B cell (primary cell): Measurements from ENCODE around the gene CHST11. TPM values are rescaled to one million over a fixed set of nuclear protein-coding genes. Genes with fewer than 3 reads are reported as not detected.

Experiments
- ATAC-seq: fragments of 200-7000 bp; cut with Tn5 transposase; one replicate; pipeline ENCODE4 v1.10.0; 2021; ENCODE audit warnings: low read depth, mild to moderate bottlenecking, moderate number of reproducible peaks, moderate library complexity
- CTCF ChIA-PET: fragments of 350-600 bp; sonication (Branson Sonifier 250); formaldehyde crosslinking; loops from one replicate; lab custom pipeline; 2021; ENCODE audit warnings: antibody characterized with exemption, inconsistent platforms; lab: Charles Lee
- POLR2A ChIA-PET: fragments of 350-600 bp; sonication (Branson Sonifier 250); formaldehyde crosslinking; loops from one replicate; lab custom pipeline; 2021; ENCODE audit warnings: antibody characterized with exemption; lab: Charles Lee
- DNase-seq: peaks from one replicate; pipeline ENCODE4 v3.0.0; 2013
- H2AFZ ChIP-seq: 2 replicates; pipeline ENCODE4 v1.6.1; 2012; ENCODE audit warnings: mild to moderate bottlenecking, low read depth, low read length; ENCODE audit not compliant: insufficient read depth, poor library complexity, severe bottlenecking
- H3K27ac ChIP-seq, 2 donors: 1 replicate in 1 of 2; 2 replicates in 1 of 2; pipeline ENCODE4 v1.5.1; 2012 to 2013; ENCODE audit warnings: low read length in 2 of 2, mild to moderate bottlenecking in 2 of 2, moderate library complexity in 1 of 2
- H3K27me3 ChIP-seq, 4 experiments: fragments of 200-600 bp in 1 of 4; sonication (generic) in 1 of 4; replicated peaks in 1 of 4; 1 replicate in 2 of 4; 2 replicates in 2 of 4; pipeline versions ENCODE4 v1.6.1 to v1.7.0; 2013 to 2016; ENCODE audit warnings: low read length in 3 of 4, mild to moderate bottlenecking in 2 of 4, mixed read lengths in 1 of 4, moderate library complexity in 1 of 4; ENCODE audit not compliant: insufficient read depth in 4 of 4, control insufficient read depth in 3 of 4; ENCODE audit errors: control extremely low read depth in 1 of 4
- H3K36me3 ChIP-seq, 2 experiments: replicated peaks in 1 of 2; 1 replicate in 1 of 2; 2 replicates in 1 of 2; pipeline versions ENCODE4 v1.6.1 to v1.7.1; 2013; ENCODE audit warnings: low read length in 1 of 2; ENCODE audit not compliant: insufficient read depth in 2 of 2, control insufficient read depth in 1 of 2; ENCODE audit errors: control extremely low read depth in 1 of 2, extremely low read depth in 1 of 2
- H3K4me1 ChIP-seq, 2 donors: fragments of 200-600 bp in 1 of 2; sonication (generic) in 1 of 2; 1 replicate in 1 of 2; 2 replicates in 1 of 2; pipeline versions ENCODE4 v1.5.1 to v1.6.1; 2013 to 2017; ENCODE audit warnings: low read length in 2 of 2; ENCODE audit not compliant: control insufficient read depth in 2 of 2, insufficient read depth in 2 of 2
- H3K4me2 ChIP-seq: replicated peaks from 2 replicates; pipeline ENCODE3; 2012; ENCODE audit warnings: mild to moderate bottlenecking, low read depth, low read length; ENCODE audit not compliant: poor library complexity, severe bottlenecking
- H3K4me3 ChIP-seq, 5 experiments: fragments of 200-600 bp in 1 of 5; sonication (generic) in 1 of 5; 1 replicate in 3 of 5; 2 replicates in 2 of 5; pipeline versions ENCODE4 v1.5.1 to v1.7.0; 2011 to 2016; ENCODE audit warnings: low read length in 4 of 5, mild to moderate bottlenecking in 4 of 5, low read depth in 2 of 5, control low read depth in 1 of 5, moderate library complexity in 1 of 5; ENCODE audit not compliant: insufficient read depth in 1 of 5; ENCODE audit errors: control extremely low read depth in 1 of 5, extremely low read depth in 1 of 5
- H3K79me2 ChIP-seq: fragments of 200-600 bp; sonication (generic); one replicate; pipeline ENCODE4 v1.6.0; 2016; ENCODE audit warnings: low read length; ENCODE audit not compliant: control insufficient read depth, insufficient read depth
- H3K9ac ChIP-seq: fragments of 200-600 bp; sonication (generic); 2 replicates; pipeline ENCODE4 v1.6.1; 2017; ENCODE audit warnings: mild to moderate bottlenecking, low read length, moderate library complexity
- H3K9me3 ChIP-seq, 3 donors: one replicate each; pipeline versions ENCODE4 v1.6.1 to v1.7.1; 2013; ENCODE audit warnings: low read length in 2 of 3; ENCODE audit not compliant: control insufficient read depth in 2 of 3, insufficient read depth in 1 of 3; ENCODE audit errors: control extremely low read depth in 1 of 3
- H4K20me1 ChIP-seq: 2 replicates; pipeline ENCODE4 v1.6.0; 2012; ENCODE audit warnings: mild to moderate bottlenecking, low read length; ENCODE audit not compliant: insufficient read depth, control insufficient read depth, poor library complexity, severe bottlenecking
- H3K27ac Mint-ChIP-seq: one replicate; pipeline ENCODE4 v1.8.0; 2021; ENCODE audit warnings: mixed read lengths
- H3K27me3 Mint-ChIP-seq: one replicate; pipeline ENCODE4 v1.8.0; 2021; ENCODE audit warnings: mixed read lengths
- H3K4me1 Mint-ChIP-seq: one replicate; pipeline ENCODE4 v1.8.0; 2021; ENCODE audit warnings: mixed read lengths
- H3K4me3 Mint-ChIP-seq: one replicate; pipeline ENCODE4 v1.8.0; 2021; ENCODE audit warnings: mixed read lengths
- H3K9me3 Mint-ChIP-seq: one replicate; pipeline ENCODE4 v1.8.0; 2022; ENCODE audit warnings: mixed read lengths; ENCODE audit not compliant: insufficient read depth
- EZH2 ChIP-seq: IDR thresholded peaks from 2 replicates; pipeline ENCODE4 v1.6.1; 2012; ENCODE audit warnings: borderline replicate concordance, low read depth, mild to moderate bottlenecking, moderate library complexity, low read length; ENCODE audit not compliant: insufficient read depth, poor library complexity, severe bottlenecking
- WGBS: methylation state at CpG from one replicate; pipeline ENCODE4 v1.1.5; 2013; ENCODE audit warnings: missing lambda C conversion rate; ENCODE audit not compliant: insufficient coverage; 5-methylcytosine and 5-hydroxymethylcytosine counted together
- intact Hi-C: fragments of 100-400 bp; cut with micrococcal nuclease; formaldehyde crosslinking; loops from one replicate; pipeline ENCODE4 v1.10.0; 2022
- polyA plus RNA-seq: library from polyadenylated mRNA; depleted of rRNA; stranded (reverse); fragments of >200 nt; gene quantifications from 2 replicates; pipeline ENCODE4 v1.2.3, GENCODE V29; 2012
- total RNA-seq, 2 donors: library from RNA; stranded (reverse); fragments of 120-200 nt in 1 of 2; gene quantifications; 1 replicate in 1 of 2; 2 replicates in 1 of 2; pipeline versions ENCODE4 v1.2.3 to v1.2.4, GENCODE V29; 2013 to 2022
- TF ChIP-seq, protein P1 (sequence below): fragments of 200-600 bp; IDR thresholded peaks from one replicate; pipeline ENCODE4 v1.8.0; 2022; ENCODE audit warnings: antibody characterized with exemption, mild to moderate bottlenecking

Gene CHST11
- total and polyA plus RNA-seq, 2 donors (not counting 1 experiment from before 2014, with no cell fraction given): 46.3 to 152 TPM

- H4K20me1 ChIP-seq: peaks cover 19% of the 10 kb centered on the region
- intact Hi-C loops: no loop called here
- peak overlapping the region; percentile 32 for H3K27ac Mint-ChIP-seq
Measured at GRCh38 chr12:104484079-104484478, 27.3 kb downstream of the CHST11 start.

GRCh38 chr12:104485651-104486362 lies 29.1 kb downstream of the CHST11 start:
- peak overlapping the region; percentile 17 for H3K9ac ChIP-seq
- peak overlapping the region in 1 of 5 experiments; percentile 5 for H3K4me3 ChIP-seq
- peak overlapping the region; percentile 60 for H3K4me2 ChIP-seq

More at GRCh38 chr12:104484079-104484478, 27.3 kb downstream of the CHST11 start:
- H3K27ac ChIP-seq: no peak overlapping the region
- POLR2A ChIA-PET: no interaction called here
- 69% methylated on average over 2 of the region's 2 CpGs for WGBS
- H3K27me3 Mint-ChIP-seq: no peaks in the 10 kb centered on the region
- H3K27me3 ChIP-seq: no peaks in the 10 kb centered on the region
- H3K4me2 ChIP-seq: no peak overlapping the region
- H3K36me3 ChIP-seq: peaks cover 0 to 4% of the 10 kb centered on the region in 2 experiments
- H3K4me1 ChIP-seq: peaks cover 74 to 83% of the 10 kb centered on the region in 2 donors
- no peak for ATAC-seq
- H3K9ac ChIP-seq: no peak overlapping the region
- H2AFZ ChIP-seq: no peak overlapping the region
- H3K9me3 ChIP-seq: no peaks in the 10 kb centered on the region
- TF ChIP-seq, protein P1, sequence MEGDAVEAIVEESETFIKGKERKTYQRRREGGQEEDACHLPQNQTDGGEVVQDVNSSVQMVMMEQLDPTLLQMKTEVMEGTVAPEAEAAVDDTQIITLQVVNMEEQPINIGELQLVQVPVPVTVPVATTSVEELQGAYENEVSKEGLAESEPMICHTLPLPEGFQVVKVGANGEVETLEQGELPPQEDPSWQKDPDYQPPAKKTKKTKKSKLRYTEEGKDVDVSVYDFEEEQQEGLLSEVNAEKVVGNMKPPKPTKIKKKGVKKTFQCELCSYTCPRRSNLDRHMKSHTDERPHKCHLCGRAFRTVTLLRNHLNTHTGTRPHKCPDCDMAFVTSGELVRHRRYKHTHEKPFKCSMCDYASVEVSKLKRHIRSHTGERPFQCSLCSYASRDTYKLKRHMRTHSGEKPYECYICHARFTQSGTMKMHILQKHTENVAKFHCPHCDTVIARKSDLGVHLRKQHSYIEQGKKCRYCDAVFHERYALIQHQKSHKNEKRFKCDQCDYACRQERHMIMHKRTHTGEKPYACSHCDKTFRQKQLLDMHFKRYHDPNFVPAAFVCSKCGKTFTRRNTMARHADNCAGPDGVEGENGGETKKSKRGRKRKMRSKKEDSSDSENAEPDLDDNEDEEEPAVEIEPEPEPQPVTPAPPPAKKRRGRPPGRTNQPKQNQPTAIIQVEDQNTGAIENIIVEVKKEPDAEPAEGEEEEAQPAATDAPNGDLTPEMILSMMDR: no peak
- peak overlapping the region; percentile 26 for H3K4me3 Mint-ChIP-seq
- CTCF ChIA-PET: no interaction called here
- peaks cover 93% of the 10 kb centered on the region for H3K4me1 Mint-ChIP-seq
- no peak for DNase-seq
- H3K4me3 ChIP-seq: no peak overlapping the region
- H3K9me3 Mint-ChIP-seq: no peaks in the 10 kb centered on the region
- peaks cover 100% of the 10 kb centered on the region for H3K79me2 ChIP-seq

More at GRCh38 chr12:104485651-104486362, 29.1 kb downstream of the CHST11 start:
- no peaks in the 10 kb centered on the region for H3K9me3 ChIP-seq
- H3K27me3 ChIP-seq: no peaks in the 10 kb centered on the region
- TF ChIP-seq, protein P1: no peak
- no peak for TF ChIP-seq EZH2
- peak overlapping the region in 1 of 2 donors; percentile 37 for H3K27ac ChIP-seq
- Mint-ChIP-seq H3K27me3 (no peaks in the 10 kb centered on the region), H3K4me3 (peak overlapping the region; percentile 66), H3K9me3 (no peaks in the 10 kb centered on the region), H3K4me1 (peaks cover 91% of the 10 kb centered on the region), H3K27ac (peak overlapping the region; percentile 32)
- peaks cover 26% of the 10 kb centered on the region for H4K20me1 ChIP-seq
- DNase-seq (no peak), ATAC-seq (peak; percentile 52)
- peaks cover 98% of the 10 kb centered on the region for H3K79me2 ChIP-seq
- intact Hi-C loops: no loop called here
- peaks cover 0 to 4% of the 10 kb centered on the region in 2 experiments for H3K36me3 ChIP-seq
- H3K4me1 ChIP-seq: peaks cover 71 to 79% of the 10 kb centered on the region in 2 donors
- CTCF ChIA-PET: interaction anchor here (0.6 to 1.0 kb wide), 2 partner anchors 22 to 206 kb away, joined by 3 to 4 read pairs; no protein-coding TSS in a partner anchor
- no peak overlapping the region for H2AFZ ChIP-seq
- POLR2A ChIA-PET: no interaction called here
- 41% methylated on average over 7 of the region's 13 CpGs for WGBS
